BJ (cell line): Measurements from ENCODE around the gene CDH12. TPM values are rescaled to one million over a fixed set of nuclear protein-coding genes. Genes with fewer than 3 reads are reported as not detected.

Experiments used
- CTCF ChIA-PET: fragments of 350-600 bp; formaldehyde crosslinking; extraction: SDS; loops from one replicate; lab custom pipeline; 2021; ENCODE audit warnings: antibody characterized with exemption, inconsistent platforms; lab: Yijun Ruan, JAX
- POLR2A ChIA-PET: fragments of 300-600 bp; sonication (Branson Sonifier 250); formaldehyde crosslinking; extraction: SDS; loops from one replicate; lab custom pipeline; 2021; ENCODE audit warnings: antibody characterized with exemption; lab: Charles Lee
- DNase-seq: peaks from one replicate; pipeline ENCODE4 v3.0.0-alpha.2; 2011; ENCODE audit warnings: low read depth
- H3K27me3 ChIP-seq: 2 replicates; pipeline ENCODE4 v1.6.0; 2011; ENCODE audit warnings: low read length; ENCODE audit not compliant: control insufficient read depth, insufficient read depth
- H3K36me3 ChIP-seq: 2 replicates; pipeline ENCODE4 v1.5.1; 2011; ENCODE audit warnings: low read length; ENCODE audit not compliant: control insufficient read depth, insufficient read depth
- H3K4me3 ChIP-seq: 2 replicates; pipeline ENCODE4 v1.5.1; 2011; ENCODE audit warnings: low read depth, mild to moderate bottlenecking, control low read depth, low read length
- CTCF ChIP-seq: IDR thresholded peaks from 2 replicates; pipeline ENCODE4 v1.5.1; 2011; ENCODE audit warnings: low read depth, mild to moderate bottlenecking, control low read depth, inconsistent platforms, low read length, moderate library complexity; ENCODE audit not compliant: insufficient read depth
- polyA plus RNA-seq: library from polyadenylated mRNA; depleted of rRNA; stranded (reverse); fragments of >200 nt; gene quantifications from 2 replicates; pipeline ENCODE4 v1.2.3, GENCODE V29; 2011

Gene CDH12
- polyA plus RNA-seq, 1 experiment = not detected

GRCh38 chr5:21862986-21863385 lies 990.2 kb downstream of the CDH12 start:
- H3K36me3 ChIP-seq = no peaks in the 10 kb centered on the region
- POLR2A ChIA-PET = no interaction called here
- CTCF ChIA-PET = no interaction called here

GRCh38 chr5:21858441-21858840 lies 994.7 kb downstream of the CDH12 start:
- ChIA-PET CTCF (no interaction called here), POLR2A (no interaction called here)
- H3K36me3 ChIP-seq = no peaks in the 10 kb centered on the region
- DNase-seq = no peak
- TF ChIP-seq CTCF = no peak
- no peak overlapping the region for H3K4me3 ChIP-seq
- H3K27me3 ChIP-seq = no peaks in the 10 kb centered on the region

More at GRCh38 chr5:21862986-21863385, 990.2 kb downstream of the CDH12 start:
- no peaks in the 10 kb centered on the region for H3K27me3 ChIP-seq
- no peak for TF ChIP-seq CTCF
- no peak for DNase-seq
- no peak overlapping the region for H3K4me3 ChIP-seq

GRCh38 chr5:21856987-21857386 lies 996.2 kb downstream of the CDH12 start:
- no peak for DNase-seq
- Histone ChIP-seq H3K27me3 (no peaks in the 10 kb centered on the region), H3K36me3 (no peaks in the 10 kb centered on the region), H3K4me3 (no peak overlapping the region)
- ChIA-PET POLR2A (no interaction called here), CTCF (no interaction called here)
- no peak for TF ChIP-seq CTCF

GRCh38 chr5:21847300-21847699 lies 1005.8 kb downstream of the CDH12 start:
- ChIA-PET POLR2A (no interaction called here), CTCF (no interaction called here)
- DNase-seq = no peak
- H3K36me3 ChIP-seq = no peaks in the 10 kb centered on the region
- no peak overlapping the region for H3K4me3 ChIP-seq
- H3K27me3 ChIP-seq = no peaks in the 10 kb centered on the region
- TF ChIP-seq CTCF = no peak

GRCh38 chr5:21844960-21845359 lies 1008.2 kb downstream of the CDH12 start:
- H3K36me3 ChIP-seq = no peaks in the 10 kb centered on the region
- H3K27me3 ChIP-seq = no peaks in the 10 kb centered on the region
- TF ChIP-seq CTCF = no peak
- POLR2A ChIA-PET = no interaction called here
- no peak for DNase-seq
- no peak overlapping the region for H3K4me3 ChIP-seq
- CTCF ChIA-PET = no interaction called here
